ENCODE data around the gene ITGA3.

Gene ITGA3

GRCh38 chr17:50051606-50052005, 4.3 kb upstream of the ITGA3 start:
- TF ChIP-seq CTCF (IDR thresholded peaks at IDR 0.05; ENCODE audit: insufficient read depth, low read depth, low read length, missing control alignments) = no peak
- DNase-seq (ENCODE audit: low read depth) = no peak
- H3K4me3 ChIP-seq (ENCODE audit: low read length) = no peak overlapping the region

- no peak for TF ChIP-seq CTCF (IDR thresholded peaks at IDR 0.05; ENCODE audit: insufficient read depth, low read depth, low read length, missing control alignments)
- no peak overlapping the region for H3K4me3 ChIP-seq (ENCODE audit: low read length)
- no peak for DNase-seq (ENCODE audit: low read depth)
Measured at GRCh38 chr17:50052241-50052796, 3.6 kb upstream of the ITGA3 start.

- no peak for DNase-seq (ENCODE audit: low read depth)
- no peak overlapping the region for H3K4me3 ChIP-seq (ENCODE audit: low read length)
- no peak for TF ChIP-seq CTCF (IDR thresholded peaks at IDR 0.05; ENCODE audit: insufficient read depth, low read depth, low read length, missing control alignments)
Measured at GRCh38 chr17:50052822-50053653, 2.9 kb upstream of the ITGA3 start.

- no peak for DNase-seq (ENCODE audit: low read depth)
- H3K4me3 ChIP-seq (ENCODE audit: low read length) = no peak overlapping the region
Measured at GRCh38 chr17:50053654-50053960, 2.3 kb upstream of the ITGA3 start.

DNA sequence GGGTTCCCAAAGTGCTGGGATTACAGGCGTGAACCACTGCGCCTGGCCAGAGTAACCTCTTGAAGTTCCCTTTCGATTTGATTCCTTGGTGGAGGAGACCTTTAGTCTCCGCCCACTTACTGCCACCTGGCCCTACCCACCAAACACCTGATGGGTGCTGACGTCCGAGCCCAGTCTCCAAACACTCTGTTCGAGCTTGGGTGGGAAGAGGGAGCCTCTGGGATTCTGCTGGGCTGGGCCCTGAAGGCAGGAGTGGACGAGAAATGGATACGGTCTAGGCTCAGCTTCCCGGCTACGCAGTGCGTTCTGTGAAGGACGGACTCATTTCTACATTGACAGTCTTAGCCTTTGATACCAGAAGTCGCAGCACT, 870 bp upstream of the ITGA3 start:
- peak overlapping the region; percentile 75 for H3K4me3 ChIP-seq (ENCODE audit: low read length)
- DNase-seq (ENCODE audit: low read depth) = peak; percentile 91
- TF ChIP-seq CTCF (IDR thresholded peaks at IDR 0.05; ENCODE audit: insufficient read depth, low read depth, low read length, missing control alignments) = no peak

More at GRCh38 chr17:50053654-50053960, 2.3 kb upstream of the ITGA3 start:
- TF ChIP-seq CTCF (IDR thresholded peaks at IDR 0.05; ENCODE audit: insufficient read depth, low read depth, low read length, missing control alignments) = no peak

DNA sequence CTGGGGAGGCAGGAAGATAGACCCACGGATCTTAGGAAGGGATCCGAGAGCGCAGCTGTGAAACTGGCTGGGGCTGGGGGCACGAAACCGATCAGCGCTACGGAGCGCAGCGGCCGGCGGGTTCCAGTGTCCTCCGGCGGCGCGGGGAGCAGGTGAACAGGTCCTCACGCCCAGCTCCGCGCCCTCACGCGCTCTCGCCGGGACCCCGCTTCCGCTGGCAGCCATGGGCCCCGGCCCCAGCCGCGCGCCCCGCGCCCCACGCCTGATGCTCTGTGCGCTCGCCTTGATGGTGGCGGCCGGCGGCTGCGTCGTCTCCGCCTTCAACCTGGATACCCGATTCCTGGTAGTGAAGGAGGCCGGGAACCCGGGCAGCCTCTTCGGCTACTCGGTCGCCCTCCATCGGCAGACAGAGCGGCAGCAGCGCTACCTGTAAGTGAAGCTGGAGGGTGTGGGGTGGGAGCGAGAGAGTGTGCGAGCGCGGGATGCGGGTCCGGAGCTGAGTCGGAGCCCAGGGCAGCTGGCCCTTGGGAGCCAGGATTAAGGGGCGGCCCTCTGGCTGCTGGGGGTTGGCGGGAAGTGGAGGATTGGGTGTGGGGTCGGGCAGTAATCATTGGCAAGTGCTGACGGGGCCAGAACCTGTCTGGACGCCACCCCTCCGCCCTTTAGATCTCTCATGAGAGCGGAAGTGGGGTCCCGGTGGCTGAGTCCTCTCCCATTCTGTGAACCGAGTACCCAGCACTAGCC, 479 bp downstream of the ITGA3 start:
- peak; percentile 42 for TF ChIP-seq CTCF (IDR thresholded peaks at IDR 0.05; ENCODE audit: insufficient read depth, low read depth, low read length, missing control alignments)
- peak; percentile 76 for DNase-seq (ENCODE audit: low read depth)
- peak overlapping the region; percentile 75 for H3K4me3 ChIP-seq (ENCODE audit: low read length)
